ENCODE data around the gene AGFG1.
"Not testable (repeated sequence)": the region's sequence is repeated elsewhere in the genome, so short reads cannot be mapped to it uniquely, and the experiment has no call there.

Gene AGFG1

DNA sequence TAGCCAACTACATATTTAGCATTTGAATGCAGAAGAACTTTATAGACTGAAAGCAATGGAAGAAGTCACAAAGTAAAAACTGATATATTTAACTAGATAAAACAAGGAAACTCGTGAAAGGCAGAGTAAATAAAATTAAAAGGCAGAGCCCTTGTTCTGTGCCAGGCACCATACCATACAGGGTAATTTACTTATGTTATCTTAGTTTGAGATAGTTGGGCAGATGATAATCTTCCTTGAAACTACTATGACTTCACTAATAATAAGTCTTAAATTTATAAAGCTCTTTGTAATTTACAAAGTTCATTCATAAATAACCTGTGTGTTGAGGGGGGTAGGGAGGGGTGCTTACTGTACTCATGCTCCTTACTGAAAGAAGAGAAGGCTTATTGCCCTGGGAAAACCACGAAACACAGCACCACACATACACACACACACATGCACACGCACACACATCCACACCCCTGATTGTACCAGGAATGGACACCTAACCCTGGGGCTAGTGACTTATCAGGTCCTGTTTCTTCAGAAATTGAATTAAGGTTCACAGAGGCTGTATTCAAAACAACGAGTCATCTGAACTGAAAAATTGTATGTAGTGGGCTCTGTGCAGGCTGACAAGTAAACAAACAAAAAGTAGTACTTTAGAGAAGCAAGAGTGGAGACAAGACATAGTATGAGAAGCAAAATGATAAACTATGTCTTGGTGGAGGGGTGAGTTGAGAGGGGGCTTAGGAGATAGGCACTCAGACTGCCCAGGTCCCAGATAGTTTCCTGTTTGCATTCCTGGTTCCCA is 38.1 kb downstream of the AGFG1 start:
- DNase-seq (ENCODE audit: low read depth, low spot score) = no peak
- H3K36me3 ChIP-seq (ENCODE audit: insufficient read depth, low read length) = no peaks in the 10 kb centered on the region
- H3K4me3 ChIP-seq = no peak overlapping the region
- peak overlapping the region; percentile 26; the same call in 1 of the 2 replicates for H3K27ac ChIP-seq
- H3K9ac ChIP-seq (ENCODE audit: insufficient read length) = no peak overlapping the region
- H3K9me3 ChIP-seq (ENCODE audit: low read depth, low read length) = no peaks in the 10 kb centered on the region
- no peak for TF ChIP-seq FOXP2 (optimal IDR thresholded peaks at IDR 0.05; ENCODE audit: control extremely low read depth, extremely low read length, insufficient read depth)
- TF ChIP-seq POLR2AphosphoS5 (IDR thresholded peaks at IDR 0.05; ENCODE audit: borderline replicate concordance, low read depth, low read length) = no peak
- TF ChIP-seq EZH2 (IDR thresholded peaks at IDR 0.05) = no peak

DNA sequence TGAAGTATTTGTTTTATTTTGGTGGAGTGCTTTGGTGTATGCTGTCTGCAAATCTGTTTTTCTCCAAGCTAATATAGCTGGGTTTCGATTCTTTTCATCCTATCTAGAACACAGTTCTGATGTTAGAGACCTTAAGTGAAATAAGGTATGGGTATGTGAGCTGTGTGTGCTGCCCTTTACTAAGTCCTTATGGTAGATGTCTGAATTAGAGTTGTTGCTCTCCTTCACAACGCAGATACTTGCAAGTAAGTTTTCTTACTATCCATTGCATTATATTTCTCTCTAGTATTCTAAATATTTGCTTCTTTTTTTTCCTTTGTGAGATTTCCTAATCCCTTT is 38.6 kb downstream of the AGFG1 start:
- no peaks in the 10 kb centered on the region for H3K36me3 ChIP-seq (ENCODE audit: insufficient read depth, low read length)
- H3K9me3 ChIP-seq (ENCODE audit: low read depth, low read length) = no peaks in the 10 kb centered on the region
- H3K27ac ChIP-seq = 0 out of 2 replicates have a peak overlapping the region, but pooled peaks have one; percentile 26
- DNase-seq (ENCODE audit: low read depth, low spot score) = no peak
- TF ChIP-seq POLR2AphosphoS5 (IDR thresholded peaks at IDR 0.05; ENCODE audit: borderline replicate concordance, low read depth, low read length) (no peak), FOXP2 (optimal IDR thresholded peaks at IDR 0.05; ENCODE audit: control extremely low read depth, extremely low read length, insufficient read depth) (no peak), EZH2 (IDR thresholded peaks at IDR 0.05) (no peak)
- H3K4me3 ChIP-seq = no peak overlapping the region
- H3K9ac ChIP-seq (ENCODE audit: insufficient read length) = no peak overlapping the region

DNA sequence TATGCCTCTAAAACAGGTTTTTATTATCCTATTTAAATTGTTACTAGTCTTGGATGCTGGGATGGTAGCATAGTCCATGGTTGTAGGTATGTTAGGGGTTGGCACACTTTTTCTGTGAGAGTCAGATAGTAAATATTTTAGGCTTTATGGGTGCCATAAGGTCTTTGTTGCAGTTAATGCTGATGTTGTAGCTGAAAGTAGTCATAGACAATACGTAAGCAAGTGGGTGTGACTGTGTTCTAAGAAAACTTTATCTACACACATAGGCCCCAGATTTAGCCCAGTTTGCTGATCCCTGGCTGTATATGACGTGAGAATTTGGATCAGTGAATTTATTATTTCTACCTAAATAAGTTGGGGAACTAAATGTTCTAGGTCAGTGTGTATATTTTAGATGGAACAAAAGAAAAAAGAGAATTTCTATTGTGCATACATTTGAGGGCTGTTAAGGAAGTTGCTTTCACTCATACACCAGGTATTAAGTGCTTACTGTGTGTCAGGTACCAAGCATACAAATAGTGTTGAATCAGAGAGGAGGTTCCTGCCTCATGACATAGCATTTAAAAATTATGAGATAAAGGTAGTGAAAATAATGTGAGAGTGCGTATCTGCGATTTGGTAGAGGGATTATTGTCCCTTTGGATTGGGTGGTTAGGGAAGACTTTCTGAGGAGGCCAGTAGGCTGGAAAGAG is 39.4 kb downstream of the AGFG1 start:
- Histone ChIP-seq H3K9me3 (ENCODE audit: low read depth, low read length) (no peaks in the 10 kb centered on the region), H3K36me3 (ENCODE audit: insufficient read depth, low read length) (no peaks in the 10 kb centered on the region), H3K9ac (ENCODE audit: insufficient read length) (no peak overlapping the region), H3K27ac (no peak overlapping the region), H3K4me3 (no peak overlapping the region)
- DNase-seq (ENCODE audit: low read depth, low spot score) = no peak
- TF ChIP-seq EZH2 (IDR thresholded peaks at IDR 0.05) (no peak), POLR2AphosphoS5 (IDR thresholded peaks at IDR 0.05; ENCODE audit: borderline replicate concordance, low read depth, low read length) (no peak), FOXP2 (optimal IDR thresholded peaks at IDR 0.05; ENCODE audit: control extremely low read depth, extremely low read length, insufficient read depth) (no peak)

DNA sequence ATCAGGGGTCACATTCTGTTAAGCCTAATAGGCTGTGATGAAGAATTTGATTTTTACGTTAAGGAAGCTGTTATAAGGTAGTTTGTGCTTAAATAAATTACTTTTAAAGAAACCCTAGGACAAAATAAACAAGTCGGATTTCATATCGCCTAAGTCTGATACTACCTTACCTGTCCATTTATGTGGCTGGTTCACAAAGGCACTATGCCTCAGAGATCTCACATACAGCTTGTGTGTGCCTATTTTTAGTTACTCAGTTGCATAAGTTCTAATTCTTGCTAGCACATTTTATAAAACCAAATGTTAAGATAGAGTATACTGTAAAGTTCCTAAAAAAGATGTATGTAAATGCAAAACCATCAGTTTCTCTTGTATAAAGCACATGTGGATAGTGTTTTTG is 40.0 kb downstream of the AGFG1 start:
- no peak for DNase-seq (ENCODE audit: low read depth, low spot score)
- TF ChIP-seq POLR2AphosphoS5 (IDR thresholded peaks at IDR 0.05; ENCODE audit: borderline replicate concordance, low read depth, low read length) (no peak), FOXP2 (optimal IDR thresholded peaks at IDR 0.05; ENCODE audit: control extremely low read depth, extremely low read length, insufficient read depth) (no peak), EZH2 (IDR thresholded peaks at IDR 0.05) (no peak)
- Histone ChIP-seq H3K27ac (no peak overlapping the region), H3K9me3 (ENCODE audit: low read depth, low read length) (no peaks in the 10 kb centered on the region), H3K9ac (ENCODE audit: insufficient read length) (no peak overlapping the region), H3K36me3 (ENCODE audit: insufficient read depth, low read length) (no peaks in the 10 kb centered on the region), H3K4me3 (no peak overlapping the region)

DNA sequence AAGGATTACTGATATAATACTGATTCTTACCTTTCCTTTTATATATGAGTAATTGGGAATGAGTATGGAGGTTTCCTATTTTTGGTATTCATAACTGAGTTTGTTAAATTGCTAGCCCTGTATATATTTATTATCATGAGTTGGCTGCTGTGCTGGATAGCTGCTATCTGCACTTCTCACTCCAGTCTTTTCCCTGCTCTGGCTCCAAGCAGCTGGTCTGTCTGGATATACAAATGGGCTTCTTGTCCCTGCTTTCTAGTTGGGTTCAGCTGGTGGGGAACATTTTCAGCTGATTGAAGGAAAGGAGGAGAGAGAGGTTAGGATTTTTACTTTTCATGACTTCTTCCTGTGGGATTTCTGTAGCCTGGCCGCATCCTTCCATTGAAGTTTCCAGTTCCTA is 41.2 kb downstream of the AGFG1 start:
- DNase-seq (ENCODE audit: low read depth, low spot score) = no peak
- Histone ChIP-seq H3K9ac (ENCODE audit: insufficient read length) (no peak overlapping the region), H3K36me3 (ENCODE audit: insufficient read depth, low read length) (no peaks in the 10 kb centered on the region), H3K27ac (no peak overlapping the region), H3K9me3 (ENCODE audit: low read depth, low read length) (no peaks in the 10 kb centered on the region), H3K4me3 (no peak overlapping the region)
- no peak for TF ChIP-seq POLR2AphosphoS5 (IDR thresholded peaks at IDR 0.05; ENCODE audit: borderline replicate concordance, low read depth, low read length)
- no peak for TF ChIP-seq EZH2 (IDR thresholded peaks at IDR 0.05)
- no peak for TF ChIP-seq FOXP2 (optimal IDR thresholded peaks at IDR 0.05; ENCODE audit: control extremely low read depth, extremely low read length, insufficient read depth)

DNA sequence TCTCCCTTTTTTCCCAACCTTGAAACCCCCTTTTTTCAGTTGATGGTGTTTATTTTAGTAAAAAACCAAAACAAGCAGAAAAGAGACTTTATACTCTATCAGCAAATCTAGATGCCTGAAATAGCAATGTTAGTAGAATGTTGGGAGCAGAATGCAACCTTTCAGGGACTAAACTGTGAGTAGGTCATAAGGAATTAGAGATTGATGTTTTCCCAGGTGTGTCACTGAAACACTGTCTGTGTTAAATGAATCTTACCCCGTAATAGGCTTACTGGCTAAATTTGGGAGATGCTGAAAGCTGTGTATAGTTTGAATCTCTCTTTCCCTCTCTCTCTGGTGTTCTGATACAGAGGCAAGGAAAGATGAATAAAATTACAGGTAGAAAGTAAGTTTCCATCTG is 43.8 kb downstream of the AGFG1 start:
- Histone ChIP-seq H3K9me3 (ENCODE audit: low read depth, low read length) (no peaks in the 10 kb centered on the region), H3K27ac (no peak overlapping the region), H3K36me3 (ENCODE audit: insufficient read depth, low read length) (0 out of 2 replicates have a peak, but pooled peaks cover 9% of the 10 kb centered on the region), H3K4me3 (no peak overlapping the region), H3K9ac (ENCODE audit: insufficient read length) (no peak overlapping the region)
- no peak for TF ChIP-seq FOXP2 (optimal IDR thresholded peaks at IDR 0.05; ENCODE audit: control extremely low read depth, extremely low read length, insufficient read depth)
- TF ChIP-seq EZH2 (IDR thresholded peaks at IDR 0.05) = no peak
- no peak for DNase-seq (ENCODE audit: low read depth, low spot score)

DNA sequence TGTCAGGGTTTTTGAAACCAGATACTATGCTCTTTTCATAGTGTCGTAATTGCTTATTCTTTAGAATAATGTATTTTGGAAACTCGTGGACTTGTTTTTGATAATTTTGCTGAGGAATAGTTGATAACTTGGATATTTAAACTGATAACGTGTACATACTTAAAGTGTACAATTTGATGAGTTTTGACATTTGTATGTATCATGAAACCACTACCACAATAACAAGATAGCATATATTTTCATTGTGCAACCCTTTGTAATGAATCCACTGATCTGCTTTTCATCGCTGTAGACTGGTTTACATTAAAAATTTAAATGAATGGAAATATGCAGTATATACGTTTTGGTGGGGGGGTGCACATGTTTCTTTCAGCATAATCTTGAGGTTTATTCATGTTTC is 45.8 kb downstream of the AGFG1 start:
- peaks cover 18% of the 10 kb centered on the region for H3K36me3 ChIP-seq (ENCODE audit: insufficient read depth, low read length)
- no peak overlapping the region; the same call in 1 of the 2 replicates for H3K27ac ChIP-seq
- H3K9ac ChIP-seq (ENCODE audit: insufficient read length) = no peak overlapping the region
- TF ChIP-seq POLR2AphosphoS5 (IDR thresholded peaks at IDR 0.05; ENCODE audit: borderline replicate concordance, low read depth, low read length) = no peak
- DNase-seq (ENCODE audit: low read depth, low spot score) = no peak
- H3K4me3 ChIP-seq = no peak overlapping the region
- no peaks in the 10 kb centered on the region for H3K9me3 ChIP-seq (ENCODE audit: low read depth, low read length)

DNA sequence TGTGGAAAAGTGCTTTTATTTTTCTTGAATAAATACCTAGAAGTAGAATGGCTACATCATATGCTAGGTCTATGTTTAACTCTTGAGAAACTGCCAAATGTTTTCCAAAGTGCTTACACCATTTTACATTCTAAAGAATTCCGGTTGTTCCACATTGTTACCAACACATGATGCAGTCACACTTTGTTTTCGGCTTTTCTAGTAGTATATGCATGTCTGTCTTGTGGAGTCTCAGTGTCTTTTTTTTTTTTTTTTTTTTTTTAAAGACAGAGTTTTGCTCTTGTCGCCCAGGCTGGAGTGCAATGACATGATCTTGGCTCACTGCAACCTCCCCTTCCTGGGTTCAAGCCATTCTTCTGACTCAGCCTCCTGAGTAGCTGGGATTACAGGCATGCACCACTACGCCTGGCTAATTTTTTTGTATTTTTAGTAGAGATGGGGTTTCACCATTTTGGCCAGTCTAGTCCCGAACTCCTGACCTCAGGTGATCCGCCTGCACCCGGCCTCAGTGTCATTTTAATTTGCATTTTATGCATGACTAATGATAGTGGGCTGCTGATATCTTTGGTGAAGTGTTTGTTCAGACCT is 46.4 kb downstream of the AGFG1 start:
- not testable (repeated sequence) for H3K4me3 ChIP-seq; H3K9me3 ChIP-seq (ENCODE audit: low read depth, low read length); H3K27ac ChIP-seq; DNase-seq (ENCODE audit: low read depth, low spot score); H3K9ac ChIP-seq (ENCODE audit: insufficient read length)
- peaks cover 18% of the 10 kb centered on the region for H3K36me3 ChIP-seq (ENCODE audit: insufficient read depth, low read length)

DNA sequence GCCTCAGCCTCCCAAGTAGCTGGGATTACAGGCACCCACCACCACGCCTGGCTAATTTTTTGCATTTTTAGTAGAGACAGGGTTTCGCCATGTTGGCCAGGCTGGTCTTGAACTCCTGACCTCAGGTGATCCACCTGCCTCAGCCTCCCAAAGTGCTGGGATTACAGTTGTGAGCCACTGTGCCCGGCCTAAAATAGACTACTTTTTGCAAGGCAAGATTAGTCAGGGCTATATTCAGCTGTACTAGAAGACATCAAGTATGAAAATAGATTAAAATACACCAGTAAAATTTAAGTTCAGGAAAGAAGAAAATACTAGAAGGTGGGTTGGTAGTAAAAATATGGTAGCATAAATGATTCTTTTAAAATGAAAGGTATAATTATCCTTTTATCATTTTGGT is 49.2 kb downstream of the AGFG1 start:
- H3K9me3 ChIP-seq (ENCODE audit: low read depth, low read length); H3K4me3 ChIP-seq; H3K27ac ChIP-seq; H3K9ac ChIP-seq (ENCODE audit: insufficient read length); DNase-seq (ENCODE audit: low read depth, low spot score): not testable (repeated sequence)
- peaks cover 42% of the 10 kb centered on the region for H3K36me3 ChIP-seq (ENCODE audit: insufficient read depth, low read length)
